Uterus (tissue), 4 donors: Measurements from ENCODE around the gene TMEM234. TPM values are rescaled to one million over a fixed set of nuclear protein-coding genes. Genes with fewer than 3 reads are reported as not detected.
A peak's percentile ranks its signal among the peaks of the same experiment; 100 is the strongest.

Experiments used
- DNase-seq, 2 donors: peaks; one replicate each; pipeline ENCODE4 v3.0.0-alpha.2; 2019 to 2020
- H3K27ac ChIP-seq, 2 donors: fragments of 200-600 bp; sonication (generic); 1 replicate in 1 of 2; 2 replicates in 1 of 2; pipeline ENCODE4 v1.5.1; 2016 to 2018
- H3K27me3 ChIP-seq, 2 donors: fragments of 200-600 bp; sonication (generic); one replicate each; pipeline ENCODE4 v1.5.1; 2018 to 2019; ENCODE audit warnings: control low read depth in 1 of 2
- H3K36me3 ChIP-seq, 2 donors: fragments of 200-600 bp; sonication (generic); one replicate each; pipeline ENCODE4 v1.5.1; 2019; ENCODE audit warnings: control low read depth in 1 of 2
- H3K4me1 ChIP-seq, 2 donors: fragments of 200-600 bp; sonication (generic); one replicate each; pipeline ENCODE4 v1.5.1; 2018 to 2019; ENCODE audit warnings: control low read depth in 1 of 2
- H3K4me3 ChIP-seq, 2 donors: fragments of 200-600 bp; sonication (generic); 1 replicate in 1 of 2; 2 replicates in 1 of 2; pipeline ENCODE4 v1.5.1; 2018 to 2019; ENCODE audit warnings: mild to moderate bottlenecking in 1 of 2
- H3K9me3 ChIP-seq, 2 donors: fragments of 200-600 bp; sonication (generic); one replicate each; pipeline ENCODE4 v1.5.1; 2019; ENCODE audit warnings: control low read depth in 1 of 2
- CTCF ChIP-seq, 4 experiments: fragments of 200-600 bp in 2 of 4; fragments of 450-650 bp in 2 of 4; sonication (generic) in 2 of 4; IDR thresholded peaks; one replicate each; pipeline ENCODE4 v1.5.1; 2016 to 2019; ENCODE audit warnings: antibody characterized with exemption in 4 of 4, mild to moderate bottlenecking in 2 of 4, moderate library complexity in 1 of 4
- POLR2A ChIP-seq, 2 donors: fragments of 450-650 bp; IDR thresholded peaks; one replicate each; pipeline ENCODE4 v1.6.1; 2016; ENCODE audit warnings: antibody characterized with exemption in 2 of 2, mild to moderate bottlenecking in 1 of 2, moderate library complexity in 1 of 2
- intact Hi-C: fragments of 100-400 bp; cut with DNase I; formaldehyde crosslinking; loops from one replicate; pipeline ENCODE4 v1.15.1; 2023; ENCODE audit warnings: low total_unique reads
- total RNA-seq, 4 donors: library from RNA; depleted of rRNA in 3 of 4; stranded (reverse); fragments of >200 nt in 3 of 4; gene quantifications; one replicate each; pipeline versions ENCODE4 v1.1.0 to v1.2.4, GENCODE V29; 2014 to 2023
- donor health status: DM: yes; HTN: yes; CAD: no.

The TMEM234 gene
- total RNA-seq, 4 donors from 2014 or later, result 0.59 to 40.8 (median 13.5) TPM

DNA sequence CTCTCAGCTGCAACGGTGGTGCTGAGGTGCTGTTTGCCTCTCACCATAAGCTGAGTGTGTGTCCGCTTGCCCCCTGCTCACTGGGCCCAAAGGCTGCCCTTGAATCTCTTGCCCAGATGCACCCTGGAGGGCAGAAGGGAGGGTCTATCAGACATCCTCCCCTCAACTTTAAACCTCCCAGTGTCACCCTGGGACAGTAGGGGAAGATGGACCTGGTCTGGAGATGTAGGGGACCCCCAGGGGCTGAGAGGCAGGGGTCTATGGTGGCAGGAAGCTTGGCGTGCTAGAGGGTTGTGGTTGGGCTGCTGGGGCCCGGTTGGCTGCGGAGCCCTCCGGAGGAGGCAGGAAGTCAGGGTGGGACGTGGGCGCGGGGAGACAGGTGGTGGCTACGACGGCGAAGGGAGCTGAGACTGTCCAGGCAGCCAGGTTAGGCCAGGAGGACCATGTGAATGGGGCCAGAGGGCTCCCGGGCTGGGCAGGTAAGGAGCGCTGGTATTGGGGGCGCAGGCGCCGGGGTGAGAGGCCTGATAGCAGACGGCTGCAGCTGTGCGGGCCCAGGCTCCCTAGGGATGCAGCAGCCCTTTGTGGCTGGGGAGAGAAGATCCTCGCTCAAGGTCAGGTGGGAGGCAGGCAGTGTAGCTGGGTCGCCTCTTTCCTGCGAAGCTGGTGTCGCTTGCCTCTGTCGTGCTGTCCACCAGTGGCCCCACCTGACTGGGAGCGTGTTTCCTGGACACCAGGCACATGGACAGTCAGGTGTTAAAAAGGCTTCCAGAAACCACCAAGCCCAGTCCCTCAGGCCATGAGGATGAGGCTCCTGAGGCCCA, 29.0 kb upstream of the TMEM234 start, which contains the start of gene LCK:
Gene LCK (plus strand): TSS at position 373 of the 824 bp plus-strand sequence. CDS start 23,065 bp downstream, outside the sequence.
- Histone ChIP-seq H3K4me3 (no peak within 1 kb of the TSS), H3K9me3 (no peaks in the 10 kb centered on the region), H3K27me3 (no peaks in the 10 kb centered on the region), H3K4me1 (no peaks in the 10 kb centered on the region), H3K27ac (peak within 1 kb of the TSS; percentile 43 to 55), H3K36me3 (no peaks in the 10 kb centered on the region)
- no peak for TF ChIP-seq CTCF (IDR thresholded peaks at IDR 0.05)
- intact Hi-C loops, result no loop called here
- no peak for DNase-seq

GRCh38 chr1:32249831-32250525, 27.8 kb upstream of the TMEM234 start:
- intact Hi-C loops, result loop anchor here (10.0 kb wide), 1 partner anchor 65 kb away; no protein-coding TSS in a partner anchor
- Histone ChIP-seq H3K9me3 (no peaks in the 10 kb centered on the region), H3K36me3 (no peaks in the 10 kb centered on the region), H3K27ac (peak overlapping the region; percentile 45 to 67), H3K4me1 (no peaks in the 10 kb centered on the region), H3K27me3 (no peaks in the 10 kb centered on the region), H3K4me3 (no peak overlapping the region)
- TF ChIP-seq CTCF (IDR thresholded peaks at IDR 0.05), result no peak
- TF ChIP-seq POLR2A (IDR thresholded peaks at IDR 0.05), result no peak
- peak; percentile 30 to 77 for DNase-seq

GRCh38 chr1:32247983-32248889, 26.1 kb upstream of the TMEM234 start:
- intact Hi-C loops, result loop anchor here (10.0 kb wide), 1 partner anchor 67 kb away; no protein-coding TSS in a partner anchor
- H3K4me1 ChIP-seq, result no peaks in the 10 kb centered on the region
- H3K4me3 ChIP-seq, result no peak overlapping the region
- no peaks in the 10 kb centered on the region for H3K27me3 ChIP-seq
- no peaks in the 10 kb centered on the region for H3K36me3 ChIP-seq
- peak; percentile 73 to 84 for DNase-seq
- H3K9me3 ChIP-seq, result no peaks in the 10 kb centered on the region
- TF ChIP-seq CTCF (IDR thresholded peaks at IDR 0.05) (peak; percentile 61 to 84 (median 82)), POLR2A (IDR thresholded peaks at IDR 0.05) (no peak)
- peak overlapping the region; percentile 67 for H3K27ac ChIP-seq

GRCh38 chr1:32247452-32247851, 25.3 kb upstream of the TMEM234 start:
- TF ChIP-seq CTCF (IDR thresholded peaks at IDR 0.05) (no peak), POLR2A (IDR thresholded peaks at IDR 0.05) (no peak)
- H3K27me3 ChIP-seq, result no peaks in the 10 kb centered on the region
- intact Hi-C loops, result loop anchor here (10.0 kb wide), 1 partner anchor 67 kb away; no protein-coding TSS in a partner anchor
- no peak overlapping the region for H3K4me3 ChIP-seq
- H3K4me1 ChIP-seq, result no peaks in the 10 kb centered on the region
- peak in 1 of 2 donors; percentile 21 for DNase-seq
- peak overlapping the region; percentile 67 for H3K27ac ChIP-seq
- H3K9me3 ChIP-seq, result no peaks in the 10 kb centered on the region
- H3K36me3 ChIP-seq, result no peaks in the 10 kb centered on the region
